ENCODE results near the gene CDH13.

- TF ChIP-seq CTCF (tag by site-specific recombination; IDR thresholded peaks at IDR 0.05) (no peak), HOXC10 (CRISPR knock-in tag; IDR thresholded peaks at IDR 0.05) (no peak), FEZF1 (tag by site-specific recombination; IDR thresholded peaks at IDR 0.05) (no peak), ZNF513 (tag by site-specific recombination; IDR thresholded peaks at IDR 0.05) (no peak), ZNF768 (tag by site-specific recombination; IDR thresholded peaks at IDR 0.05) (no peak), ZNF600 (tag by site-specific recombination; IDR thresholded peaks at IDR 0.05) (no peak), ZNF416 (tag by site-specific recombination; IDR thresholded peaks at IDR 0.05) (no peak), TCF7L2 (IDR thresholded peaks at IDR 0.05; ENCODE audit: borderline replicate concordance, low read depth, low read length) (no peak), ZNF274 (IDR thresholded peaks at IDR 0.05; ENCODE audit: low read length) (no peak), ZNF274 (tag by site-specific recombination; IDR thresholded peaks at IDR 0.05; ENCODE audit: borderline replicate concordance) (no peak), MYNN (tag by site-specific recombination; IDR thresholded peaks at IDR 0.05; ENCODE audit: borderline replicate concordance) (no peak), ZNF398 (tag by site-specific recombination; IDR thresholded peaks at IDR 0.05) (no peak)
Measured at GRCh38 chr16:83814659-83814985, 1187.9 kb downstream of the CDH13 start.

All from HEK293 (cell line).